Neutrophil (primary cell): ENCODE measurements around the gene KTN1.

Experiments
- H3K27ac ChIP-seq: fragments of 200-600 bp; sonication (generic); 2 replicates; pipeline ENCODE4 v1.5.1; 2016; ENCODE audit warnings: mild to moderate bottlenecking, moderate library complexity
- H3K27me3 ChIP-seq: fragments of 200-600 bp; sonication (generic); 2 replicates; pipeline ENCODE4 v1.6.0; 2016; ENCODE audit warnings: mild to moderate bottlenecking
- H3K36me3 ChIP-seq: fragments of 200-600 bp; sonication (generic); 2 replicates; pipeline ENCODE4 v1.5.1; 2017
- H3K4me1 ChIP-seq, 2 experiments: fragments of 200-600 bp in 1 of 2; sonication (generic) in 1 of 2; 1 replicate in 1 of 2; 2 replicates in 1 of 2; pipeline versions ENCODE4 v1.5.1 to v1.6.1; 2013 to 2016; ENCODE audit warnings: low read depth in 1 of 2, low read length in 1 of 2, mild to moderate bottlenecking in 1 of 2, moderate library complexity in 1 of 2; ENCODE audit not compliant: control insufficient read depth in 1 of 2, insufficient read depth in 1 of 2
- H3K4me3 ChIP-seq, 2 experiments: fragments of 200-600 bp in 1 of 2; sonication (generic) in 1 of 2; 1 replicate in 1 of 2; 2 replicates in 1 of 2; pipeline ENCODE4 v1.5.1; 2013 to 2016; ENCODE audit warnings: low read depth in 1 of 2, low read length in 1 of 2, mild to moderate bottlenecking in 1 of 2, moderate library complexity in 1 of 2
- H3K9me3 ChIP-seq: fragments of 200-600 bp; sonication (generic); 2 replicates; pipeline ENCODE4 v1.5.1; 2016
- TF ChIP-seq, protein P1 (sequence below): fragments of 200-600 bp; sonication (generic); IDR thresholded peaks from 2 replicates; pipeline ENCODE4 v1.5.1; 2016; ENCODE audit warnings: antibody characterized with exemption

The KTN1 gene

DNA sequence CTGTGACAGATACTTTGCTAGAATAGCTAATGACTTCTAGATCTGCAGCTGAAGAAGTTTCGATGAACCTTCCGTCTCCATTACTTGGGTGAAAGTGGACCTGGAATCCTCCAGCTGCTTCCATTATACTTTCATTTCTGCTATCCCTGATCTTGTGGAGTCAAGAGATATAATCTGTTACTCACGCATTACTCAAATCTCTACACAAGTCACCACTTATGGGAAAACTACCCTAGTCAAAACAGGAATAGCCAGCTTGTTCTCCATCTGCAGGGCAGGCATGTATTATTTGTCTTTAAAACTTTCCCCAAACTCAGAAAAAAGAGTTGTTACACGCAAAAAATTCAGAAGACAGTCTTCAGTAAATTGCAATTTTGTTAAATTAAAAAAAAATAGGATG is 2.8 kb upstream of the KTN1 start:
- Histone ChIP-seq H3K4me3 (no peak overlapping the region), H3K9me3 (no peaks in the 10 kb centered on the region), H3K36me3 (no peaks in the 10 kb centered on the region), H3K27ac (no peak overlapping the region), H3K27me3 (no peaks in the 10 kb centered on the region), H3K4me1 (peaks cover 21 to 22% of the 10 kb centered on the region in 2 experiments)
- TF ChIP-seq, protein P1, sequence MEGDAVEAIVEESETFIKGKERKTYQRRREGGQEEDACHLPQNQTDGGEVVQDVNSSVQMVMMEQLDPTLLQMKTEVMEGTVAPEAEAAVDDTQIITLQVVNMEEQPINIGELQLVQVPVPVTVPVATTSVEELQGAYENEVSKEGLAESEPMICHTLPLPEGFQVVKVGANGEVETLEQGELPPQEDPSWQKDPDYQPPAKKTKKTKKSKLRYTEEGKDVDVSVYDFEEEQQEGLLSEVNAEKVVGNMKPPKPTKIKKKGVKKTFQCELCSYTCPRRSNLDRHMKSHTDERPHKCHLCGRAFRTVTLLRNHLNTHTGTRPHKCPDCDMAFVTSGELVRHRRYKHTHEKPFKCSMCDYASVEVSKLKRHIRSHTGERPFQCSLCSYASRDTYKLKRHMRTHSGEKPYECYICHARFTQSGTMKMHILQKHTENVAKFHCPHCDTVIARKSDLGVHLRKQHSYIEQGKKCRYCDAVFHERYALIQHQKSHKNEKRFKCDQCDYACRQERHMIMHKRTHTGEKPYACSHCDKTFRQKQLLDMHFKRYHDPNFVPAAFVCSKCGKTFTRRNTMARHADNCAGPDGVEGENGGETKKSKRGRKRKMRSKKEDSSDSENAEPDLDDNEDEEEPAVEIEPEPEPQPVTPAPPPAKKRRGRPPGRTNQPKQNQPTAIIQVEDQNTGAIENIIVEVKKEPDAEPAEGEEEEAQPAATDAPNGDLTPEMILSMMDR, result no peak

DNA sequence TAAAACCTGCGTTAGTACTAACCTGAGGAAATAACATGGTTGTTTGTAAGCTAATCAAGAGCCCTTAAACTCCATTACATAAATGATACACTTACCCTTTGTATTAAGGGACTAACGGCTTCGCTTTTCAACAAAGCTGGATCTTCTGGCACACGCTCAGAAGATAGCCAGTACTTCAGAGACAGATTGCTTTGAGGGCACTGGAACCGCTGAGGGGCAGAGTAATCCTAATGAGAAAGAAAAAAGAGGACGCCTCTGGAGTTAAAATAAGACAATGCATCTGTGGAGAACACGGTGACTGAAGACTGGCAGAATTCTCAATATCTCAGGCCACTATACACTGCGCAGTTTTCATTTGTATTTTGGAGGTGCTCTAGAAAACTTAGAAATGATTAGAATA is 1.5 kb upstream of the KTN1 start:
- Histone ChIP-seq H3K4me3 (no peak overlapping the region), H3K27ac (no peak overlapping the region)
- TF ChIP-seq, protein P1, result no peak

DNA sequence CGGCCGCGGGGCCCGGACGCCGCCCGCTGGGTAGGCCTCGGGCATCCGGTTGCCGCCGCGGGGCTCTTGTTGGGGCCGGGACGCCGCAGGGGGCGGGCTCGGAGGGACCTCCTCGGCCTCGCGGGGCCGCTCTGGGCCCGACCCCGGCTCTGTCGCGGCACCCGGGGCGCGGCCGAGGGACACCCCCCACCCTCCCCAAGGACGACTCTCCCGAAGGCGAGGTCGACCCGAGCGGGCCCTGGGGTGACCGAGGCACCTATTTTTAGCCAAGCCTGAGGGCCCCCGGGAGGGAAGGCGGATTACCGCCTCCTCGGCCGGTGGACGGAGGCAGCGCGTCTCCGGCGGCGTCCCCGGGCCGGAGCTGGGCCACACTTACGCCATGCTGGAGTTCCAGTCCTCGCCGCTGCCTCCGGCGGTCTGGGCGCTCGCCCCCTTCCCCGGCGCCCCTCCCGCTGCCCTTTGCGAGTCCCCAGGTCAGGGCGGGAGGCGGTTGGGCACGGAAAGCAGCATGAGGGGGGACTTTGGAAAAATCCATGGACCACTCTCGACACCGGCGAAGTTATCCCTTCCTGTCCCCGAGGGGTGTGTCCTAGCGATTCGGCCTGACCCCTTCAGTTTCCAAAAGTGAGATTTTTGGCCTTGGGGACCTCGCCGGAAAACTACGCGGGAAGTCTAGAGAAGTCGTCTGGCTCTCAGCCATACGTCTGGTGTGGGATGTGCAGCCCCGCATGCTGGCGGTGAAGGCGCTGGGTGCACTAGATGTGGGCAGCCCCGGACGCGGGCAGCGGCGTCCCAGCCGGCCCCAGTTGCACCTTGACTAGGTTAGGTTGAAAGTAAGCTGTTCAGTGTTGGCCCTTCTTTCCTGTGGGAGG is 699 bp downstream of the KTN1 start:
- H3K36me3 ChIP-seq, result no peaks in the 10 kb centered on the region
- peaks cover 21 to 28% of the 10 kb centered on the region in 2 experiments for H3K4me1 ChIP-seq
- TF ChIP-seq, protein P1, result no peak
- peak overlapping the region; percentile 60 for H3K27ac ChIP-seq
- peak overlapping the region; percentile 70 to 73 for H3K4me3 ChIP-seq
- no peaks in the 10 kb centered on the region for H3K27me3 ChIP-seq
- H3K9me3 ChIP-seq, result no peaks in the 10 kb centered on the region

More for the DNA sequence above, 1.5 kb upstream of the KTN1 start:
- H3K27me3 ChIP-seq, result no peaks in the 10 kb centered on the region
- H3K4me1 ChIP-seq, result peaks cover 21 to 28% of the 10 kb centered on the region in 2 experiments
- H3K36me3 ChIP-seq, result no peaks in the 10 kb centered on the region
- no peaks in the 10 kb centered on the region for H3K9me3 ChIP-seq

DNA sequence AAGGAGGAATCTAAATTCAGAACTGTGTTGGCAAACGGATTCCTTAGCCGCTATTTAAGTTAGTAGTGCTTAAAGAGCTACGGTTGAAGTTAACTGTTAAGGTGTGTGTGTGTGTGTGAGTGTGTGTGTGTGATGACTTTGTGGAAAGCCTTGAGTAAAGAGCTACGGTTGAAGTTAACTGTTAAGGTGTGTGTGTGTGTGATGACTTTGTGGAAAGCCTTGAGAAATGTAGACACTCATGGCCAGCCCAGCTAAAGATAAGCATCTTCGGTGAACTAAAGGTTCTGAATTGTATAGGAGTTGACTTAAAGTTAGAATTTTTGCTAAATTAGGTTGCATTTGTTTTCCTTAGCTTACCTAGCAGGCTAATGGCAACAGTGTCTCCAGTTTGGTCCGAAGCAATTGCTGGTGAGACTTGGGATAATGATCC is 1.4 kb downstream of the KTN1 start:
- Histone ChIP-seq H3K27me3 (no peaks in the 10 kb centered on the region), H3K36me3 (no peaks in the 10 kb centered on the region), H3K9me3 (no peaks in the 10 kb centered on the region), H3K4me3 (peak overlapping the region; percentile 70 to 73), H3K4me1 (peaks cover 21 to 28% of the 10 kb centered on the region in 2 experiments), H3K27ac (peak overlapping the region; percentile 27)
- TF ChIP-seq, protein P1, result no peak

DNA sequence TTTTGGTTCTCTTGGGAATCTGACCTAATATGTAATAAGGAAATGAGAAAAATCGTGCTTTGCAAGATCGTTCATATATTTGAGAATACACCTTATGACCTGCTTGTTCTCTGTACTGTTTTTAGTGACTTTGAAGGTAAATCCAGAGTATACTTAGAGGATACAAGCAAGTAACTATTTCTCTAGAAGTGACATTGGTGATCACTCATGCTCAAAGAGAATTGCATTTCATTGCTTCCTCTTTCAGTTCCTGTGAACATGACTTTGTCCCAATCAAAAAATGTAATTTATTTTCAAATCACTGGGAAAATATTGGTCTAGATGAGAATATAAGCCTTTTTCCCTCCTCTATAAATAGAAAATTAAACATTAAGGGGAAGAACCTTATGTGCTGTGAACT is 2.7 kb downstream of the KTN1 start:
- Histone ChIP-seq H3K4me3 (no peak overlapping the region), H3K27ac (no peak overlapping the region), H3K4me1 (peaks cover 21 to 28% of the 10 kb centered on the region in 2 experiments), H3K9me3 (no peaks in the 10 kb centered on the region), H3K27me3 (no peaks in the 10 kb centered on the region), H3K36me3 (no peaks in the 10 kb centered on the region)
- TF ChIP-seq, protein P1, result no peak
